Urothelium cell line (cell line): Measurements from ENCODE around the gene CRHR1.

Source experiments
- DNase-seq: peaks from one replicate; pipeline ENCODE4 v3.0.0; 2011; ENCODE audit warnings: low spot score, mixed read lengths
- FAIRE-seq: peaks from 2 replicates; lab custom pipeline; 2011; peaks lifted over from hg19 to GRCh38; lab: Jason Lieb, UNC

The CRHR1 gene

GRCh38 chr17:45818699-45819098 is 34.6 kb downstream of the CRHR1 start:
- no peak for FAIRE-seq
- no peak for DNase-seq

- FAIRE-seq, result no peak
Measured at GRCh38 chr17:45819632-45820031, 35.5 kb downstream of the CRHR1 start.

DNA sequence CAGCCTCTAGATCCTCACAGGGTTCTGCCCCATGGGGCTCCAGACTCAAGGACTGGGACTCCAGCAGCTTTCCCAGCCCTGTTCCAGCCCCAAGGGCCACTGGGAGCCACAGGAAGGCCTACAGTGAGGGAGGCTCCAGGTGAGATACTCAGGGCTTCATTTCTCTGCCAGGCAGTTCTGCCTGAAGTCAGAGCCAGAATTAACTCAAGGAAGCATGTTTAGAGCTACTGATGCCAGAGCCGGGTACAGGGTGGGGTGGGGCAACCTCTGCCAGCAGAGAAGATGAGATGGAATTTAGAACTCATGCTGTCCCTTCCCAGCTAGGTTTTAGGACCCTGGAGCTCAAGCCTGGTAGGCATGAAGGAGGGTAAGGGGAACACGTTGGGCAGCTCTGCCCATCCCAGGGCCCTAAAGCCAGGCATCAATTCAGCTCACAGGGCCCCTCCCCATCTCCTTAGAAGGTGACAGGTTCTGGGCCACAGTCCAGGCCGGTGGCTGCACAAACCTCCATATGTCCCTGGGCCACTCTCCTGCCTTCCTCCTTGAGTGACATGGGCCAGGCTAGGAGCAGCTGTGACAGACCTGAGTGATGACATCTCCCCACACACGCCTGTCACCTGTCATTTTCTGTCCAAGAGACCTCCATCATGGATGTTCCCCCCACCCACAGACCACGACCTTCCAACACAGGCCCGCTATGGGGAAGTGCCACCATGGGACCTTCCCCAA is 36.1 kb downstream of the CRHR1 start:
- FAIRE-seq (no peak), DNase-seq (no peak)

More at GRCh38 chr17:45819632-45820031, 35.5 kb downstream of the CRHR1 start:
- DNase-seq, result no peak

DNA sequence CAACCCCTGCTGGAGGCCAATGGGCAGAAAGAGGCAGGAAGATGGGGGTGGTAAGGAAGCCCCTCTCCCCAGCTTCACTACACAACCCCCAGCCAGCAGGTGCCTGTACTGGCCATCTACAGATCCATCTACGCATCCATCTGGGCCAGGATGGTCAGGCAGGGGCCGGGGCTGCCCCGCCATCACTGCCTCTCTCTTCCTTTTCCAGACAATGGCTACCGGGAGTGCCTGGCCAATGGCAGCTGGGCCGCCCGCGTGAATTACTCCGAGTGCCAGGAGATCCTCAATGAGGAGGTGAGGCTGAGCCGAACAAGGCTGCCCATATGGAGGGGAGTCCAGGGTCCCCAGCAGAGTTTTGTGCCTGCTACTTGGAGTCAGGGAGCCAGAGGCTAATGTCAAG is 37.0 kb downstream of the CRHR1 start:
- no peak for DNase-seq
- FAIRE-seq, result no peak

DNA sequence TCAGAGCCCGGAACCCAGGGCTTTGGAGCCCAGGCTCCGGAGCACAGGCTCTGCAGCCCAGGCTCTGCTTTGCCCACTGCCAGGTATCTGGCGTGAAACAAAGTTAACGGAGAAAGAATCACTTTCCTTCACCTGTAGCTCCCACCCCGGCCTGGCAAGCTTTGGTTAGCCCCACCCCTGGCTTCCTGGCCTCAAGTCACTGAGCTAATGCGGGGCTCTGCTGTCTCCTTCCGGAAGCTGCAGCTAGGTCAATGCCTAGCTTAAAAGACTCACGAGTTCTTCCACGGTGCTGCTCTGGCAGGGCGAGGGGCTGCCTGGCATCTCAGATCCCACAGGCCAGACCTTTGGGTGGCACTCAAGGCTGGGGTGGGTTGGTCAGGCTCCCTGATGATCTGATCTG is 39.5 kb downstream of the CRHR1 start:
- no peak for DNase-seq
- FAIRE-seq, result no peak

DNA sequence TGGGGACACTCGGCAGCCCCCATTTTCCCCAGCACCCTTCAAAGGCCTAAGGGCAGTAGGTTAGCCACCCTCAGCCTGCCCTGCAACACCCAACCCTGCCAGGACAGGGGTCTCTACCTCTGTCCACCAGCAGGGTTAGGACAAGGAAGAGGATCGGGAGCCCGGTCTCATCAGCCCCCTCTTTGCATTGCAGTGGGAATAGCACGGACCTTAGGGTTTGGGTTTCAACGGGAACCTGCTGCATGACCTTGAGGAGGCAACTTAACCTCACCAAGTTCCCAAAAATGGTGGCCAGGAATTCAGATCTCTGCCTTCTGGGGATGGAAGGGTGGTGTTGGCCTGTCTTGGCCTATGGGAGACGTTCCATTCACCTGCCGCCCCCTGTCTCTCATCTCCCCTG is 40.4 kb downstream of the CRHR1 start:
- no peak for FAIRE-seq
- no peak for DNase-seq

GRCh38 chr17:45824901-45825492 is 40.9 kb downstream of the CRHR1 start:
- no peak for DNase-seq
- no peak for FAIRE-seq

DNA sequence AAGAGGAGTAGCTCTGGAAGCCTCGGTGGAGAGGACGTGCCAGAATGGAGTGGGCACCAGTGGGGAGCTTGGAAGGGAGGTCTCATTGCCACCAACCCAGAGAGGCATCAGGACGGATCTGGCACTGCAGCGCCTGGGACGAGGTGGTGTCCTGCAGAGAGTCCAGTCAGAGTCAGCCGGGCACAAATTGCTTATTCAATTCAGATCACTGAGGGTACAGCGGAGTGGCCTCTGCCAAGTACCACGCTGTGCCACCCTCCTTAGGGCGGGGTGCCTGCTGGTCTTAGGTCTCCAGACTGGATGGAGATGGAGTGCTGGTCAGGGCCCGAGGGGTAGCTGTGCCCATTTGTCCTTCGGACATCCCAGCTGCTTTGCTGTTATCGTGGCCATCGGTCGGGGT is 41.7 kb downstream of the CRHR1 start:
- DNase-seq (no peak), FAIRE-seq (no peak)

- DNase-seq (no peak), FAIRE-seq (no peak)
Measured at GRCh38 chr17:45826919-45827588, 42.9 kb downstream of the CRHR1 start.

DNA sequence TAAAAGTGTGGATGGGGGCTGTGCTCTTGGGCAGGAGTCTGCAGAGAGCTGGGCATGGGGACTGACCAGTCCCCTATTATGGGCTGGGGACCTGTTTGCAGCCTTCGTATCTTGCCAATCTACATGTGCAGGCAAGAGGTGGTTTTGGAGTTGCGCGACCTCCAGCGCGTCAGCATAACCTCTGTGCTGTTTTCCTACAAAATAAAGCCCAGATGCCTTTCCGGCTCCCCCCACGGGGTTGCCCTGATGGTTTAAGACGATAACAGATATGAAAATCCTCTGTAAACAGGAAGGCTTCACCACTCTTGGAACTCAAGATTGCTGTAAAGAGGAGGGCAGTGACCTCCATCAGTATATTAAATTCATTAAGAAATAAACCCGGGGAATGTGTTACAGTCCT is 44.1 kb downstream of the CRHR1 start:
- DNase-seq, result no peak
- no peak for FAIRE-seq

- peak; percentile 38 for DNase-seq
- peak; percentile 63 for FAIRE-seq
Measured at GRCh38 chr17:45828582-45829133, 44.5 kb downstream of the CRHR1 start.

- DNase-seq (no peak), FAIRE-seq (no peak)
Measured at GRCh38 chr17:45833920-45834319, 49.8 kb downstream of the CRHR1 start.

GRCh38 chr17:45834471-45835396 is 50.6 kb downstream of the CRHR1 start:
- FAIRE-seq, result no peak
- DNase-seq, result peak; percentile 50

DNA sequence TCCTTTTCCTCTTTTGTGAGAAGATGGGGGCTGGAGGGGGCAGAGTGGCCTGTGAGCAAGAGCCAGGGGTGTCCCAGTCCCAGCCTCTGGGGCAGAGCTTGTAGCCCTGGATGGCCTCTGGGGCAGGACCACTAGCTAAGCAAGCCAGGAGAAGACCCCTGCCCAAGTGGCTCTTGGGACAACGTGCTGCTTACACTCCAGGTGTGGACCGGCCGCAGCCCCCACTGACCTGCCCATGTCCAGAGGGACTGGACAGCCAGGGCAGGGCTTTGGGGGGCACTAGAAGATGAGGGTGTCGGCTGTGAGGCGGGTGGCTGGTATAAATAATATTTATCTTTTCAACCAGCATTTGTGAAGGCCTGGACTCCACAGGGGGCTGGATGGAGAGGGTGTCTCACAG is 51.4 kb downstream of the CRHR1 start:
- no peak for DNase-seq
- no peak for FAIRE-seq

GRCh38 chr17:45836047-45837044 is 52.2 kb downstream of the CRHR1 start:
- DNase-seq (no peak), FAIRE-seq (no peak)

DNA sequence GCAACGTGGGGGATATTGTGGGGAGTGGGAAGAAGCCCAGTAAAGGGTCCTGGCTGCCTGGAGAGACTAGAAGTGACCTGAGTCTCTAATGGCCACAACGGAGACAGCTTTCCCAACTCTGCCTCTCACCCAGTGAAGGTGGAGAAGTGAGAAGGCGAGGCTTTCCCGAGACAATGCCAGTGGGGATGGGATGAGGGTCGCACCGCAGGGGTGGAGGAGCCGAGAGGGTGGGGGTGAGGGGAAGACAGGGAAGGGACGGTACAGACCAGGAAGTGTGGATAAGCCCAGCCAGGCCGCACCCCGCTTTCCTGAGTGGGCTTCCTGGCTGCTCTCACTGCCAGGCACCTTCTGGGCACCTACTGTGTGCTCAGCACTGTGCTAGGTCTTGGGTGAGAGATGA is 53.1 kb downstream of the CRHR1 start:
- DNase-seq (no peak), FAIRE-seq (no peak)

DNA sequence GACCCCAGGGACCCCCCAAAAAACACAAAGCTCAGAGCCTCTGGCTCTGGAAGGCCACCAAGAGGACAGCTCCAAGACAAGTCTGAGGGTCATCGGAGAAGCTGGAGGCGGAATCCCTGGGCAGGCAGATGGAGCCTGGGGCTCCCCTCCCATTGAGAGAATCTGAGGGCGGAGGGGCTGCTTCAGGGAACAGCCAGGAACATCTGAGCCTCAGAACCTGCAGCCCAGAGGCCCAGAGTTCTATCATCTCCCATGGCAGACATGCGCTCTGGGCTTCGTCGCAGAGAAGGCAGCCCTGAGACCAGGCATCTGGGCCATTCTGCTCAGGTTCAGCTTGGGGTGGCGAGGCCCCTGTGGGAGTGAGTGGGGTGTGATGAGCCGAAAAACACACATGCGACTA is 53.5 kb downstream of the CRHR1 start:
- DNase-seq, result no peak
- FAIRE-seq, result no peak

DNA sequence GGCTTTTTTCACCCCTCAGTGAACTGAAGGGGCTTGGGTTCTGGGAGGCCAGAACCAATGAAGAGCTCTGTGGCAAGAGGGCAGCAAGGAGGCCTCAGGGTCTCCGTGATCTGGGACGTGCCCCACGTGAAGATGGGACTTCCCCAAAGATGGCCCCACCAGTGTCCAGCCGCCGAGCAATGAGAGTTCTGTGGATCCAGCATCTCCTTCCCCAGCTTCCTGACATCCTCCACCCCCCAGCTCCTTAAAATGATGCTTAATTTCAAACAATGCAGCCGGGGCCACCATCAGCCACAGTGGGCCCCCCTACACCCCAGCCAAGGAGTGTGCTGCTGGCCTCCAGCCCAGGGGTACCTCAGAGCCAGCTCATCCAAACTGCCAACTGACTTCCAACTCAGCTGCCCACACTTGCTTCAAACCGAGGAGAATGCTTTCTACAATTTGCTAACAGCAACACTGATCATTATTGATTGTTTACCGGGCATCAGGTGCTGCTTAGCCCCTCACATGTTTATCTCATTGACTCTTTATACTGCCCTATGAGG is 54.7 kb downstream of the CRHR1 start:
- DNase-seq (no peak), FAIRE-seq (no peak)

GRCh38 chr17:45839442-45839841 is 55.3 kb downstream of the CRHR1 start:
- FAIRE-seq (no peak), DNase-seq (no peak)
